ENCODE data around the gene DIP2B. TPM values are rescaled to one million over a fixed set of nuclear protein-coding genes. Genes with fewer than 3 reads are reported as not detected.
A peak's percentile ranks its signal among the peaks of the same experiment; 100 is the strongest.

The DIP2B gene
- total and polyA plus RNA-seq, 2 donors (not counting 1 experiment from before 2014, with no cell fraction given) = 12.6 to 21.0 TPM

DNA sequence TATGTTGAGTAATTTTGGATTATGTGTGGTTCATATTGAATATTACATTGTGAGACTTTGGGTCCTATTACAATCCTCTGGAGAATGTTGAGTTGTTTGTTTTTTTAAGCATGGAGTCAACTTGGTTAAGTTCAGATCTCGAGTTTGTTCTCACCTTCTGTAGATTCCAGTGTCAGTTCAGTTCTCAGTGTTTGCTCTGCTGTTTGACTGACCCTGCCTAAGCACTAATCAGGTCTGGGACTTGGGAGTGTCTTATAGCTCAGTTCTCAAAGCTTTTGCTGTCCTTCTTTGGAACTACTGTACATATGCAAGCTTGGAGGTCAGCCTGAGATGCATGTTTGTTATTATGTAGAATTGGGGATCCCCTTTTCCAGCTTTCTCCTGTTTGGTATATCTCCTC lies 63.1 kb downstream of the DIP2B start:
- Histone ChIP-seq H3K9ac (ENCODE audit: insufficient read depth, low read length) (no peak overlapping the region), H3K79me2 (ENCODE audit: control insufficient read depth, insufficient read depth, low read length) (peaks cover 8% of the 10 kb centered on the region), H2AFZ (ENCODE audit: low read length) (no peak overlapping the region), H3K4me2 (ENCODE audit: extremely low read depth, insufficient read depth, low read length) (no peak overlapping the region), H3K27ac (ENCODE audit: insufficient read depth, low read length) (peak overlapping the region; percentile 41), H3K36me3 (ENCODE audit: control insufficient read depth, insufficient read depth, low read length) (no peaks in the 10 kb centered on the region), H4K20me1 (ENCODE audit: control insufficient read depth, extremely low read depth, insufficient read depth, low read length) (no peaks in the 10 kb centered on the region), H3K27me3 (ENCODE audit: control insufficient read depth, insufficient read depth, low read length) (no peaks in the 10 kb centered on the region), H3K4me1 (ENCODE audit: control insufficient read depth, extremely low read depth, insufficient read depth, low read length) (peaks cover 23% of the 10 kb centered on the region), H3K9me3 (ENCODE audit: control insufficient read depth, insufficient read depth, low read depth, low read length) (no peaks in the 10 kb centered on the region), H3K4me3 (replicated peaks in 1 of 4; ENCODE audit: control extremely low read depth in 1 of 4, insufficient read depth in 1 of 4, low read depth in 3 of 4, low read length in 4 of 4) (no peak overlapping the region)
- TF ChIP-seq, protein P1, sequence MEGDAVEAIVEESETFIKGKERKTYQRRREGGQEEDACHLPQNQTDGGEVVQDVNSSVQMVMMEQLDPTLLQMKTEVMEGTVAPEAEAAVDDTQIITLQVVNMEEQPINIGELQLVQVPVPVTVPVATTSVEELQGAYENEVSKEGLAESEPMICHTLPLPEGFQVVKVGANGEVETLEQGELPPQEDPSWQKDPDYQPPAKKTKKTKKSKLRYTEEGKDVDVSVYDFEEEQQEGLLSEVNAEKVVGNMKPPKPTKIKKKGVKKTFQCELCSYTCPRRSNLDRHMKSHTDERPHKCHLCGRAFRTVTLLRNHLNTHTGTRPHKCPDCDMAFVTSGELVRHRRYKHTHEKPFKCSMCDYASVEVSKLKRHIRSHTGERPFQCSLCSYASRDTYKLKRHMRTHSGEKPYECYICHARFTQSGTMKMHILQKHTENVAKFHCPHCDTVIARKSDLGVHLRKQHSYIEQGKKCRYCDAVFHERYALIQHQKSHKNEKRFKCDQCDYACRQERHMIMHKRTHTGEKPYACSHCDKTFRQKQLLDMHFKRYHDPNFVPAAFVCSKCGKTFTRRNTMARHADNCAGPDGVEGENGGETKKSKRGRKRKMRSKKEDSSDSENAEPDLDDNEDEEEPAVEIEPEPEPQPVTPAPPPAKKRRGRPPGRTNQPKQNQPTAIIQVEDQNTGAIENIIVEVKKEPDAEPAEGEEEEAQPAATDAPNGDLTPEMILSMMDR (conservative IDR thresholded peaks at IDR 0.05 in 1 of 2, IDR thresholded peaks at IDR 0.05 in 1 of 2; ENCODE audit: low read depth in 1 of 2, low read length in 2 of 2) = no peak
- TF ChIP-seq EZH2 (IDR thresholded peaks at IDR 0.05; ENCODE audit: low read length, missing control alignments) = no peak
- peak; percentile 48 to 71 for DNase-seq (ENCODE audit: low read depth in 2 of 2)

DNA sequence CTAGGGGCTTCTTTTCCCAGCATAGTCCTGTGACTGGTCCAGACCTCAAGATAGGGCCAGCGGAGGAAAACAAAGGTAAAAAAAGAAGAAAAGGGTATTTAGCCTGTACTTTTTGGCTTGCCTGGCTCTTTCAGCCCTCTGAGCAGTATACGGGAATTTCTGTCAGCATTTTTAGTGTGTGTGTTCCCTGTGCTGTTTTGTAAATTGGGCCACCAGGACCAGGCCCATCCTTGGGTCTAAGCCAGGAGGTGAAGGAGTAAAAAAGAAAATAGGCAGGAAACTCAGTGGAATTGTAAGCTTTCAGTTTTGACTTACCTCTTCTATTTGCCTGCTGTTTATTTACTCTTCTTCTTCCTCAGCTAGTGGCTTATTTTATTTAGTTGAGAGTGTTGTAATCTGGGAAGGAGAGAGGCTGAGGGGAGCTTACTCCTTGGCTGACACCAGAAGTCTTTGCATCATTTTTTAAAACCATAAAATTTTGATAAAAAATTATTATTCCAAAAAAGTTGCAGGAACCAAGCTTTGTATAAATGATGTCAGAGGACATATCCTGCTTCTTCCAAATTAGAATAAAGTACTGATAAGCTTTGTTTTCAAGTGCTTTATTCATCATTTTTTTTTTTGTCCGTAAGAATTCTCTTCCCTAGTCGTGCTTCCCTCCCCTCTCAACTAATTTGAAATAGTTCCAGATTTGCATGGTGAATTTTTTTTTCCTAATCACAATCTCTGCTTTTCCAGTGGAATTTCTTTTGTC lies 63.7 kb downstream of the DIP2B start:
- DNase-seq (ENCODE audit: low read depth in 2 of 2) = peak; percentile 23 to 40
- H3K79me2 ChIP-seq (ENCODE audit: control insufficient read depth, insufficient read depth, low read length) = peaks cover 10% of the 10 kb centered on the region
- peak overlapping the region in 1 of 4 experiments; percentile 2 for H3K4me3 ChIP-seq (replicated peaks in 1 of 4; ENCODE audit: control extremely low read depth in 1 of 4, insufficient read depth in 1 of 4, low read depth in 3 of 4, low read length in 4 of 4)
- no peaks in the 10 kb centered on the region for H3K27me3 ChIP-seq (ENCODE audit: control insufficient read depth, insufficient read depth, low read length)
- no peak overlapping the region for H2AFZ ChIP-seq (ENCODE audit: low read length)
- no peaks in the 10 kb centered on the region for H4K20me1 ChIP-seq (ENCODE audit: control insufficient read depth, extremely low read depth, insufficient read depth, low read length)
- H3K27ac ChIP-seq (ENCODE audit: insufficient read depth, low read length) = peak overlapping the region; percentile 41
- no peaks in the 10 kb centered on the region for H3K9me3 ChIP-seq (ENCODE audit: control insufficient read depth, insufficient read depth, low read depth, low read length)
- peaks cover 25% of the 10 kb centered on the region for H3K4me1 ChIP-seq (ENCODE audit: control insufficient read depth, extremely low read depth, insufficient read depth, low read length)
- TF ChIP-seq EZH2 (IDR thresholded peaks at IDR 0.05; ENCODE audit: low read length, missing control alignments) = no peak
- TF ChIP-seq, protein P1 (conservative IDR thresholded peaks at IDR 0.05 in 1 of 2, IDR thresholded peaks at IDR 0.05 in 1 of 2; ENCODE audit: low read depth in 1 of 2, low read length in 2 of 2) = no peak
- no peaks in the 10 kb centered on the region for H3K36me3 ChIP-seq (ENCODE audit: control insufficient read depth, insufficient read depth, low read length)
- peak overlapping the region; percentile 63 for H3K4me2 ChIP-seq (ENCODE audit: extremely low read depth, insufficient read depth, low read length)
- no peak overlapping the region for H3K9ac ChIP-seq (ENCODE audit: insufficient read depth, low read length)

DNA sequence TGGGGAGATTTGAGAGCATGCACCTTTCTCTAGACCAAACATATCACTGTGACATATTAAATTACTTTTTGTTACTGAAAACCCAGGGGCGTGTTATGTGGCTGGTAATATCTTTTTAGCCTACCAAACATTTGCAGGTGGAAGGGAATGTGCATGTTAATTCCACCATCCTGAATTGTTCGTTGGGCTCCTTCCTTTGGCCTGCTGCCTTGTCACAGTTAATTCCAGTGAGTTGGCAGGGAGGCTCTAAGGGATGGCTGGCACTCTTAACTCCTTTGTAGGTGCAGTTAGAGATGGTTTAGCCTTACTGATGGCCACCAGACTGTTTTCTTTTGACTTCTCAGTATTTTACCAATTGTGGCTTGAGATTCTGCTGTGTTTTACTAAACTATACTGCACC lies 64.5 kb downstream of the DIP2B start:
- TF ChIP-seq, protein P1 (conservative IDR thresholded peaks at IDR 0.05 in 1 of 2, IDR thresholded peaks at IDR 0.05 in 1 of 2; ENCODE audit: low read depth in 1 of 2, low read length in 2 of 2) = no peak
- TF ChIP-seq EZH2 (IDR thresholded peaks at IDR 0.05; ENCODE audit: low read length, missing control alignments) = no peak
- DNase-seq (ENCODE audit: low read depth in 2 of 2) = peak in 1 of 2 donors; percentile 23
- H3K4me1 ChIP-seq (ENCODE audit: control insufficient read depth, extremely low read depth, insufficient read depth, low read length) = peaks cover 27% of the 10 kb centered on the region
- no peak overlapping the region for H3K4me3 ChIP-seq (replicated peaks in 1 of 4; ENCODE audit: control extremely low read depth in 1 of 4, insufficient read depth in 1 of 4, low read depth in 3 of 4, low read length in 4 of 4)
- no peak overlapping the region for H3K27ac ChIP-seq (ENCODE audit: insufficient read depth, low read length)
- H3K79me2 ChIP-seq (ENCODE audit: control insufficient read depth, insufficient read depth, low read length) = peaks cover 10% of the 10 kb centered on the region
- H4K20me1 ChIP-seq (ENCODE audit: control insufficient read depth, extremely low read depth, insufficient read depth, low read length) = no peaks in the 10 kb centered on the region
- H3K36me3 ChIP-seq (ENCODE audit: control insufficient read depth, insufficient read depth, low read length) = no peaks in the 10 kb centered on the region
- H3K27me3 ChIP-seq (ENCODE audit: control insufficient read depth, insufficient read depth, low read length) = no peaks in the 10 kb centered on the region
- H3K9me3 ChIP-seq (ENCODE audit: control insufficient read depth, insufficient read depth, low read depth, low read length) = no peaks in the 10 kb centered on the region
- peak overlapping the region; percentile 19 for H3K4me2 ChIP-seq (ENCODE audit: extremely low read depth, insufficient read depth, low read length)
- no peak overlapping the region for H2AFZ ChIP-seq (ENCODE audit: low read length)
- no peak overlapping the region for H3K9ac ChIP-seq (ENCODE audit: insufficient read depth, low read length)
